ENCODE results near the gene ADGRL3.

The ADGRL3 gene

DNA sequence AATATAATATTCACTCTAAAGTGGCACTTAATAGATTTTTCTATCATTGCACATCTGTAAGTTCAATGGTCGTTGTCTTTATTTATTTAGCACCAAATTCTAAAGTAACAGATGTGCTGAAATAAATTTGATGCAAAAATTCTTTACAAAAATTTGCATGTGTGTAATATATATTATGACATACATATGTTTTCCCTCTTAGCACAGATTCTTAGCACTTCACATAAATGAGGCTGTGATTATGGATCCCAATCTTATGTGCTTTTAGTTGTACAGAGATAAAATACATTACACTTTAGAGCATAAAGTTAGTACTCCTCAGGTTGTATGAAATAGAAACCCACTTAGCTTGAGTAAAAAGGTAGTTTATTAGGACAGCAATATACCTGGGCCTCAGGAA lies 915.1 kb downstream of the ADGRL3 start:
- Histone ChIP-seq H3K9me3 (ENCODE audit: control insufficient read depth, low read length) (no peaks in the 10 kb centered on the region), H3K4me1 (ENCODE audit: control insufficient read depth, insufficient read depth, low read length) (no peaks in the 10 kb centered on the region), H3K9ac (ENCODE audit: low read length) (no peak overlapping the region), H3K27me3 (ENCODE audit: control insufficient read depth, insufficient read depth, low read length) (no peaks in the 10 kb centered on the region), H3K36me3 (ENCODE audit: control insufficient read depth, insufficient read depth, low read length) (no peaks in the 10 kb centered on the region), H3K4me3 (ENCODE audit: low read length) (no peak overlapping the region)

DNA sequence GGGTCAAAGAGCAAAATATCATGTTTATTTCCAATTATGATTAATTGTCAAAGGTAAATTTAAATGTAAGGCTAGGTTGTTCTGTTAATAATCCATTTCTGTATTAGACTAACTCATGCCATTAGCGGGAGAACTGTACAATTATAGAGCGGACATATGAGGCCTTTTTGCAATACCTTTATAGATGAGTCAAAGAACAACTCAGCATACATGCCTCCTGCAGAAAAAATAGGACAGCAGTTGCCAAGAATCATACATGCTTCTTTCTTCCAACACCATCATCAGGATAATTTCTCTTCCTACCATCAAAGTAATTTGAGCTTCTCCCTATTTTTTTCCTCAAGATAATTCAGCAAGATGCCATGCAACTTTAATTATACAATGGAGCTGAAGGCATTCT lies 917.8 kb downstream of the ADGRL3 start:
- Histone ChIP-seq H3K4me3 (ENCODE audit: low read length) (no peak overlapping the region), H3K27me3 (ENCODE audit: control insufficient read depth, insufficient read depth, low read length) (no peaks in the 10 kb centered on the region), H3K36me3 (ENCODE audit: control insufficient read depth, insufficient read depth, low read length) (no peaks in the 10 kb centered on the region), H3K9ac (ENCODE audit: low read length) (no peak overlapping the region), H3K4me1 (ENCODE audit: control insufficient read depth, insufficient read depth, low read length) (no peaks in the 10 kb centered on the region), H3K9me3 (ENCODE audit: control insufficient read depth, low read length) (no peaks in the 10 kb centered on the region)

DNA sequence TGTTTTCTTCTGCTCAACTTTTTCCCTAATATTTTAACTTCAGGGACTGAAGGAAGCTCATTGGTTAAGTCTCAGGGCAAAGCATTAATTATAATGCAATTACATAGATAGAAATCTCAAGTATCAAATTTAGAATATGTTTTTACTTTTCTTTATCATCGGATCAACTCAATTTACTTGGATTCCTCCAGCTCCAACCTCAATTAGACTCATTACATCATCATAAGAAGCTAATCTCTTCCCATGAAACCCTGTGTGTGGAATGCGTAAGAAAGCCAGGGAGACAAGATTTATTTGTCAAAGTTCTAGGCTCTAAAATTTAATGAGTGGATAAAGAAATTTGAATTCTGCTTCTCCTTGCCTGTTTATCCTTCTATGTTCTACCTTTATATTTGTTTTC lies 918.4 kb downstream of the ADGRL3 start:
- H3K36me3 ChIP-seq (ENCODE audit: control insufficient read depth, insufficient read depth, low read length): no peaks in the 10 kb centered on the region
- no peaks in the 10 kb centered on the region for H3K4me1 ChIP-seq (ENCODE audit: control insufficient read depth, insufficient read depth, low read length)
- no peak overlapping the region for H3K9ac ChIP-seq (ENCODE audit: low read length)
- H3K27me3 ChIP-seq (ENCODE audit: control insufficient read depth, insufficient read depth, low read length): no peaks in the 10 kb centered on the region
- no peaks in the 10 kb centered on the region for H3K9me3 ChIP-seq (ENCODE audit: control insufficient read depth, low read length)
- H3K4me3 ChIP-seq (ENCODE audit: low read length): no peak overlapping the region

DNA sequence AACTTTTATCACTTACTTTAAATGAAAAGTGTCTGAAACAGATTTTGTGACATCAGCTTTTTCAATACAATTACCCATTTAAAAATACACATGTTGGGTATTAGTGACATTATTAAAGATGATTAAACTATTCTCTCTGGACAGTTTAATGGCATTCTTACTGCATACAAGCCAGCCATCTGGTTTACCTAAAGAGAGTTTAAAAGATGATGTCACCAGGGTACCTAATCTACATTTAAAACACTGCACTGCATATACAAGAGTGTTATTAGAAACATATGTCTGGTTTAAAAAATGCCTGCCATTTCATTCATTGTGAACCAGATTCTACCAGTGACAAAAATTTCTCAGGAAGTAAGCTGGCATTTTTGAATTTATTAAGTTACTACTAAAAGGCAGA lies 919.1 kb downstream of the ADGRL3 start:
- Histone ChIP-seq H3K4me1 (ENCODE audit: control insufficient read depth, insufficient read depth, low read length) (no peaks in the 10 kb centered on the region), H3K36me3 (ENCODE audit: control insufficient read depth, insufficient read depth, low read length) (no peaks in the 10 kb centered on the region), H3K9me3 (ENCODE audit: control insufficient read depth, low read length) (no peaks in the 10 kb centered on the region), H3K4me3 (ENCODE audit: low read length) (no peak overlapping the region), H3K27me3 (ENCODE audit: control insufficient read depth, insufficient read depth, low read length) (no peaks in the 10 kb centered on the region), H3K9ac (ENCODE audit: low read length) (no peak overlapping the region)

DNA sequence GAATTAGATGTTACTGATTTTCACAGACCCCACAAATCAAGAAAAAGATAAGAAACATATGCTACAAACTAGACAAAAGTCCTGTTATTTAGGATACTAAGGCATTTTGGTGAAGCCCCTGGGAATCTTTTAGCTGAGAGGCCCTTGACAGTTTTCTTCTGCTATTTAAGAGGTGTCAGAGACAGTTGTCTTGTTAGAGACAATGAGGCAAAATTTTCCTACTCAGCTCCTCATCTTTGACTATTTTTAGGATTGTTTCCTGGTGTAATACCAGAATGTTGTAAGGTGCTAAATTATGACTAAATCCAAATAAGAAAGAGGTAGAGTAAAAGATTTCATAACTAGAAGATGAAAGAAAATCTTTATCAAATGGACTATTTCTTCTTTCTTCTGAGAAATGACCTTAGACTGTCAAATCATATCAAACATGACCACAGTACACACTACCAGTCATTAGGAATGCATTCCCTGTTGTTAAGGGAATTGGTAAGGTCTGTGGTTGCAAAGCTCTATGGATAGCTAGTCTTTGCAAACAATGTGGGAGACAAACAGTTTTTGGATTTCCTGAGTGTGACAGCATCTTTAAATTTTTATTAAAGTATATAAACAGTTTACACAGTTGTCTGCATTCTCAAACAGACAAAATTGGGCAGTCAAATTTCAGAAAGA lies 926.1 kb downstream of the ADGRL3 start:
- no peak overlapping the region for H3K9ac ChIP-seq (ENCODE audit: low read length)

More for the DNA sequence above, 926.1 kb downstream of the ADGRL3 start:
- Histone ChIP-seq H3K4me3 (ENCODE audit: low read length) (no peak overlapping the region), H3K4me1 (ENCODE audit: control insufficient read depth, insufficient read depth, low read length) (no peaks in the 10 kb centered on the region), H3K36me3 (ENCODE audit: control insufficient read depth, insufficient read depth, low read length) (no peaks in the 10 kb centered on the region), H3K9me3 (ENCODE audit: control insufficient read depth, low read length) (no peaks in the 10 kb centered on the region), H3K27me3 (ENCODE audit: control insufficient read depth, insufficient read depth, low read length) (no peaks in the 10 kb centered on the region)

Measured in mucosa of stomach (tissue), 1 donor.